PC-9 (cell line): ENCODE data around the gene CCDC85C.

Experiments used
- EZH2 ChIP-seq: fragments of 200-600 bp; sonication (generic); IDR thresholded peaks from 2 replicates; pipeline ENCODE4 v1.8.0; 2017; ENCODE audit warnings: antibody characterized with exemption, low read depth
- TF ChIP-seq, protein P1 (sequence below): fragments of 200-600 bp; sonication (generic); conservative IDR thresholded peaks from 2 replicates; pipeline ENCODE4 v1.6.1; 2017; ENCODE audit warnings: mixed run types, antibody characterized with exemption, mild to moderate bottlenecking, moderate library complexity

- TF ChIP-seq, protein P1, sequence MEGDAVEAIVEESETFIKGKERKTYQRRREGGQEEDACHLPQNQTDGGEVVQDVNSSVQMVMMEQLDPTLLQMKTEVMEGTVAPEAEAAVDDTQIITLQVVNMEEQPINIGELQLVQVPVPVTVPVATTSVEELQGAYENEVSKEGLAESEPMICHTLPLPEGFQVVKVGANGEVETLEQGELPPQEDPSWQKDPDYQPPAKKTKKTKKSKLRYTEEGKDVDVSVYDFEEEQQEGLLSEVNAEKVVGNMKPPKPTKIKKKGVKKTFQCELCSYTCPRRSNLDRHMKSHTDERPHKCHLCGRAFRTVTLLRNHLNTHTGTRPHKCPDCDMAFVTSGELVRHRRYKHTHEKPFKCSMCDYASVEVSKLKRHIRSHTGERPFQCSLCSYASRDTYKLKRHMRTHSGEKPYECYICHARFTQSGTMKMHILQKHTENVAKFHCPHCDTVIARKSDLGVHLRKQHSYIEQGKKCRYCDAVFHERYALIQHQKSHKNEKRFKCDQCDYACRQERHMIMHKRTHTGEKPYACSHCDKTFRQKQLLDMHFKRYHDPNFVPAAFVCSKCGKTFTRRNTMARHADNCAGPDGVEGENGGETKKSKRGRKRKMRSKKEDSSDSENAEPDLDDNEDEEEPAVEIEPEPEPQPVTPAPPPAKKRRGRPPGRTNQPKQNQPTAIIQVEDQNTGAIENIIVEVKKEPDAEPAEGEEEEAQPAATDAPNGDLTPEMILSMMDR: no peak
- TF ChIP-seq EZH2: no peak
These were observed 82.6 kb downstream of the CCDC85C start for GRCh38 chr14:99521176-99522024.
